Central memory CD4-positive, alpha-beta T cell (primary cell): ENCODE measurements around the gene RPS13.
"Not testable (repeated sequence)": the region's sequence is repeated elsewhere in the genome, so short reads cannot be mapped to it uniquely, and the experiment has no call there.

Source experiments
- DNase-seq: peaks from one replicate; pipeline ENCODE4 v3.0.0; 2022

The RPS13 gene

GRCh38 chr11:17034027-17034426 is 43.4 kb downstream of the RPS13 start:
- DNase-seq = not testable (repeated sequence)

GRCh38 chr11:17026487-17027082 is 50.9 kb downstream of the RPS13 start:
- no peak for DNase-seq

GRCh38 chr11:17024924-17025323 is 52.5 kb downstream of the RPS13 start:
- no peak for DNase-seq
